Measurements from ENCODE around the gene FAAP20.

Gene FAAP20

GRCh38 chr1:2210786-2211185 lies 16.2 kb upstream of the FAAP20 start:
- no peak overlapping the region for H3K27ac ChIP-seq (ENCODE audit: low read depth, low read length)

DNA sequence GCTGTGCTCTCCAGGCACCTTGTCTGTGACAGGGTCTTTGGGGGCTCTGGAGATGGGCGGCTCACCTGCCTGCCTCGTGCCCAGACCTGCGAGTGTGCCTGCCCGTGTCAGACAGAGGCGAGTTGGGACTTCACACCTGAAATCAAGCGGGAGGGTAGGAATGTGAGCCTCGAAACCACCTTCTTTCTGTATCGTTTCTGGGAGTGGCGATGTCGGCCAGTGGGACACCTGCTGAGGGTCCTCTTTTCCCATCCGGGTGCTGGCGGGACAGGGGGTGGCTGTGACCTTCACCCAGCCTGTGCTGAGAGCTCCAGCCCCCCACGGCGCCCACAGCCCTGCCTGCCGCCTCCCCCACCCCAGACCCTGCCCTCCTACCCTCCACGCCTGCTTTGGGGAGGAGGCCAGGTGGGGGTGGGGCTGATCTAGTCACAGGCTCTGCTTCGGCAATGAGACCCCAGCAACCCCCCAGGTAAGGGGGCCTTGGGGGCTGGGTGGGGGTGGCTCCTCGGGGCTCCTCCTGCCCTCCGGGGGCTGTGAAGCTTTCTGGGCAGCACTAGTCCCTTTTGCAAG lies 15.6 kb upstream of the FAAP20 start:
- H3K27me3 ChIP-seq (ENCODE audit: low read length) = no peaks in the 10 kb centered on the region
- H3K4me3 ChIP-seq (ENCODE audit: insufficient read depth, low read length, poor library complexity, severe bottlenecking) = no peak overlapping the region
- no peaks in the 10 kb centered on the region for H3F3A ChIP-seq (ENCODE audit: insufficient read depth)
- H3K9me2 ChIP-seq (replicated peaks; ENCODE audit: insufficient read depth, low read length) = no peaks in the 10 kb centered on the region
- H3K36me3 ChIP-seq (ENCODE audit: low read length) = no peaks in the 10 kb centered on the region
- H2AFZ ChIP-seq (ENCODE audit: low read depth, low read length, severe bottlenecking) = no peak overlapping the region
- H3K27ac ChIP-seq (ENCODE audit: low read depth, low read length) = no peak overlapping the region
- H4K20me1 ChIP-seq (ENCODE audit: low read depth, low read length) = no peaks in the 10 kb centered on the region
- TF ChIP-seq CTCF (IDR thresholded peaks at IDR 0.05; ENCODE audit: insufficient read depth, low read length, poor library complexity, severe bottlenecking) (no peak), EZH2phosphoT487 (conservative IDR thresholded peaks at IDR 0.05; ENCODE audit: low read length) (no peak)
- H3K9me3 ChIP-seq (ENCODE audit: insufficient read depth, low read length) = no peaks in the 10 kb centered on the region
- no peak overlapping the region for H3K4me2 ChIP-seq (ENCODE audit: low read depth, low read length, poor library complexity, severe bottlenecking)
- H3K79me2 ChIP-seq (ENCODE audit: insufficient read depth, low read length) = no peaks in the 10 kb centered on the region
- no peak overlapping the region for H3K9ac ChIP-seq (ENCODE audit: low read length)

More at GRCh38 chr1:2210786-2211185, 16.2 kb upstream of the FAAP20 start:
- no peak overlapping the region for H3K4me3 ChIP-seq (ENCODE audit: insufficient read depth, low read length, poor library complexity, severe bottlenecking)
- H3F3A ChIP-seq (ENCODE audit: insufficient read depth) = no peaks in the 10 kb centered on the region
- no peak overlapping the region for H2AFZ ChIP-seq (ENCODE audit: low read depth, low read length, severe bottlenecking)
- no peak overlapping the region for H3K4me2 ChIP-seq (ENCODE audit: low read depth, low read length, poor library complexity, severe bottlenecking)
- no peaks in the 10 kb centered on the region for H3K36me3 ChIP-seq (ENCODE audit: low read length)
- H3K9me2 ChIP-seq (replicated peaks; ENCODE audit: insufficient read depth, low read length) = no peaks in the 10 kb centered on the region
- H4K20me1 ChIP-seq (ENCODE audit: low read depth, low read length) = no peaks in the 10 kb centered on the region
- no peaks in the 10 kb centered on the region for H3K27me3 ChIP-seq (ENCODE audit: low read length)
- H3K9ac ChIP-seq (ENCODE audit: low read length) = no peak overlapping the region
- no peak for TF ChIP-seq EZH2phosphoT487 (conservative IDR thresholded peaks at IDR 0.05; ENCODE audit: low read length)
- TF ChIP-seq CTCF (IDR thresholded peaks at IDR 0.05; ENCODE audit: insufficient read depth, low read length, poor library complexity, severe bottlenecking) = no peak
- H3K9me3 ChIP-seq (ENCODE audit: insufficient read depth, low read length) = no peaks in the 10 kb centered on the region
- H3K79me2 ChIP-seq (ENCODE audit: insufficient read depth, low read length) = no peaks in the 10 kb centered on the region

- H3K4me2 ChIP-seq (ENCODE audit: low read depth, low read length, poor library complexity, severe bottlenecking) = no peak overlapping the region
- H3K36me3 ChIP-seq (ENCODE audit: low read length) = no peaks in the 10 kb centered on the region
- no peak overlapping the region for H3K4me3 ChIP-seq (ENCODE audit: insufficient read depth, low read length, poor library complexity, severe bottlenecking)
- no peaks in the 10 kb centered on the region for H3K9me2 ChIP-seq (replicated peaks; ENCODE audit: insufficient read depth, low read length)
- no peak for TF ChIP-seq CTCF (IDR thresholded peaks at IDR 0.05; ENCODE audit: insufficient read depth, low read length, poor library complexity, severe bottlenecking)
- TF ChIP-seq EZH2phosphoT487 (conservative IDR thresholded peaks at IDR 0.05; ENCODE audit: low read length) = no peak
- no peak overlapping the region for H3K27ac ChIP-seq (ENCODE audit: low read depth, low read length)
- H3K79me2 ChIP-seq (ENCODE audit: insufficient read depth, low read length) = no peaks in the 10 kb centered on the region
- H3K9ac ChIP-seq (ENCODE audit: low read length) = no peak overlapping the region
- no peaks in the 10 kb centered on the region for H3F3A ChIP-seq (ENCODE audit: insufficient read depth)
- H3K9me3 ChIP-seq (ENCODE audit: insufficient read depth, low read length) = no peaks in the 10 kb centered on the region
- H2AFZ ChIP-seq (ENCODE audit: low read depth, low read length, severe bottlenecking) = no peak overlapping the region
- no peaks in the 10 kb centered on the region for H4K20me1 ChIP-seq (ENCODE audit: low read depth, low read length)
- no peaks in the 10 kb centered on the region for H3K27me3 ChIP-seq (ENCODE audit: low read length)
These were observed 15.0 kb upstream of the FAAP20 start for GRCh38 chr1:2209400-2210083.
